ENCODE data around the gene ATP9B.

GRCh38 chr18:79224381-79224780 lies 155.2 kb downstream of the ATP9B start:
- TF ChIP-seq EP300 (IDR thresholded peaks at IDR 0.05) (no peak), POLR2A (IDR thresholded peaks at IDR 0.05; ENCODE audit: low read depth) (no peak), POLR2AphosphoS5 (IDR thresholded peaks at IDR 0.05) (no peak), CTCF (IDR thresholded peaks at IDR 0.05) (no peak)
